Lower leg skin (tissue), 4 donors: ENCODE results near the gene GPR32. TPM values are rescaled to one million over a fixed set of nuclear protein-coding genes. Genes with fewer than 3 reads are reported as not detected.

ENCODE experiments used
- DNase-seq, 2 donors: peaks; one replicate each; pipeline ENCODE4 v3.0.0-alpha.2; 2019; ENCODE audit warnings: low spot score in 2 of 2
- H3K4me3 ChIP-seq: fragments of 200-600 bp; sonication (generic); 2 replicates; pipeline ENCODE4 v1.5.1; 2017; ENCODE audit warnings: mild to moderate bottlenecking, low read depth; ENCODE audit not compliant: poor library complexity, severe bottlenecking
- CTCF ChIP-seq, 3 donors: fragments of 450-650 bp; IDR thresholded peaks; one replicate each; pipeline ENCODE4 v1.5.1; 2016; ENCODE audit warnings: antibody characterized with exemption in 3 of 3, mild to moderate bottlenecking in 3 of 3, moderate library complexity in 2 of 3
- POLR2A ChIP-seq, 2 donors: fragments of 450-650 bp; IDR thresholded peaks; one replicate each; pipeline ENCODE4 v1.6.1; 2016 to 2017; ENCODE audit warnings: antibody characterized with exemption in 2 of 2, mild to moderate bottlenecking in 1 of 2, moderate library complexity in 1 of 2
- WGBS, 2 donors: methylation state at CpG; one replicate each; pipeline ENCODE4 v1.1.5; 2018; 5-methylcytosine and 5-hydroxymethylcytosine counted together
- intact Hi-C: fragments of 100-400 bp; cut with DNase I; formaldehyde crosslinking; loops from one replicate; pipeline ENCODE4 v1.15.0; 2023; ENCODE audit warnings: low total_unique reads
- total RNA-seq, 4 donors: library from RNA; depleted of rRNA; stranded (reverse); fragments of >200 nt; gene quantifications; one replicate each; pipeline ENCODE4 v1.1.0, GENCODE V29; 2016

GPR32 gene
- total RNA-seq, 4 donors from 2014 or later: not detected

DNA sequence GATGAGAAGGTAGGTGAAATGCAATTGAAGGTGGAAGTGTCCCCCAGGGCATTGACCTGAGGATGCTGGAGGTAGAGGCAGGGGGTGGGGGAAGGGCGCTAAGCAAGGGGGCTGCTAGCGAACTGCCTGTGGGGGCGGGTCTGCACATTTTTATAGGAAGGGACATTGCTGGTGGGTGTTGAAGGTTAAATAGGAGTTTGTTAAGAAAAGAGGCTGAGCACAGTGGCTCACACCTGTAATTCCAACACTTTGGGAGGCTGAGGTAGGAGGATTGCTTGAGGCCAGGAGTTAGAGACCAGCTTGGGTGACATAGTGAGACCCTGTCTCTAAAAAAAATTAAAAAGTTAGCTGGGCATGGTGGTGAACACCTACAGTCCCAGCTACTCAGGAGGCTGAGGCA lies 14.4 kb downstream of the GPR32 start:
- 92% methylated on average over 3 of the region's 3 CpGs for WGBS, 2 donors
- DNase-seq: no peak
- intact Hi-C loops: loop anchor here (10.0 kb wide), 1 partner anchor 420 kb away; the partner anchor contains the start of gene NAPSA
- TF ChIP-seq POLR2A (IDR thresholded peaks at IDR 0.05) (no peak), CTCF (IDR thresholded peaks at IDR 0.05) (no peak)
- no peak overlapping the region for H3K4me3 ChIP-seq

- intact Hi-C loops: loop anchor here (10.0 kb wide), 1 partner anchor 421 kb away; the partner anchor contains the start of gene NAPSA
- TF ChIP-seq CTCF (IDR thresholded peaks at IDR 0.05) (no peak), POLR2A (IDR thresholded peaks at IDR 0.05) (no peak)
Measured at GRCh38 chr19:50785329-50785728, 15.1 kb downstream of the GPR32 start.

DNA sequence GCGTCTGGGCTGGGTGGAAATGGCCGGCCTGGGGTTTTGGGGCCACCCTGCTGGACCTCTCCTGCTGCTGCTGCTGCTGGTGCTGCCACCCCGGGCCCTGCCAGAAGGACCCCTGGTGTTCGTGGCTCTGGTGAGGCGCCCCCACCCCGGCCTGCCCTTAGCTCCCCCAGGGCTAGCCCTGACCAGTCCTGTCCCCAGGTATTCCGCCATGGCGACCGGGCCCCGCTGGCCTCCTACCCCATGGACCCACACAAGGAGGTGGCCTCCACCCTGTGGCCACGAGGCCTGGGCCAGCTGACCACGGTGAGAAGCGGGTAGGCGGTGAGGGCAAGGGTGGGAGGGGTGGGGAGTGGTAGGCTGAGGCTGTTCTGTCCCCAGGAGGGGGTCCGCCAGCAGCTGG lies 20.1 kb downstream of the GPR32 start, which contains the start of gene ACP4:
Gene ACP4, plus strand, starts transcription at position 20 of the 400 bp plus-strand sequence. Its CDS starts 0 bp downstream, at position 20.
- WGBS, 2 donors: 83% methylated on average over 6 to 12 of the region's 15 CpGs
- TF ChIP-seq POLR2A (IDR thresholded peaks at IDR 0.05) (no peak), CTCF (IDR thresholded peaks at IDR 0.05) (no peak)
- intact Hi-C loops: loop anchor here (10.0 kb wide), 1 partner anchor 124 kb away; the partner anchor contains the start of gene KLK4
- H3K4me3 ChIP-seq: no peak within 1 kb of the TSS
- no peak for DNase-seq

More at GRCh38 chr19:50785329-50785728, 15.1 kb downstream of the GPR32 start:
- no peak for DNase-seq
- H3K4me3 ChIP-seq: no peak overlapping the region
- 84 to 91% methylated on average over 12 of the region's 12 CpGs for WGBS, 2 donors

- H3K4me3 ChIP-seq: no peak overlapping the region
- TF ChIP-seq POLR2A (IDR thresholded peaks at IDR 0.05): no peak
- TF ChIP-seq CTCF (IDR thresholded peaks at IDR 0.05): no peak
- DNase-seq: no peak
- WGBS, 2 donors: 83 to 91% methylated on average over 6 of the region's 6 CpGs
- intact Hi-C loops: loop anchor here (10.0 kb wide), 1 partner anchor 124 kb away; the partner anchor contains the start of gene KLK4
Measured at GRCh38 chr19:50790922-50791467, 20.7 kb downstream of the GPR32 start.

GRCh38 chr19:50791594-50792271 lies 21.5 kb downstream of the GPR32 start:
- intact Hi-C loops: loop anchor here (10.0 kb wide), 1 partner anchor 123 kb away; the partner anchor contains the start of gene KLK4
- no peak overlapping the region for H3K4me3 ChIP-seq
- 80% methylated on average over 28 to 44 of the region's 47 CpGs for WGBS, 2 donors
- no peak for DNase-seq
- TF ChIP-seq CTCF (IDR thresholded peaks at IDR 0.05) (no peak), POLR2A (IDR thresholded peaks at IDR 0.05) (no peak)
